Measurements from ENCODE around the gene RPS6KA3.

- no peak for TF ChIP-seq CTCF (IDR thresholded peaks at IDR 0.05)
- TF ChIP-seq ZFX (IDR thresholded peaks at IDR 0.05; ENCODE audit: borderline replicate concordance): no peak
Measured at GRCh38 chrX:20231598-20231997, 35.1 kb downstream of the RPS6KA3 start.
